ENCODE measurements around the gene METTL21C.
A peak's percentile ranks its signal among the peaks of the same experiment; 100 is the strongest.

Gene METTL21C

GRCh38 chr13:102657630-102658029 is 37.2 kb downstream of the METTL21C start:
- no peak for DNase-seq

DNA sequence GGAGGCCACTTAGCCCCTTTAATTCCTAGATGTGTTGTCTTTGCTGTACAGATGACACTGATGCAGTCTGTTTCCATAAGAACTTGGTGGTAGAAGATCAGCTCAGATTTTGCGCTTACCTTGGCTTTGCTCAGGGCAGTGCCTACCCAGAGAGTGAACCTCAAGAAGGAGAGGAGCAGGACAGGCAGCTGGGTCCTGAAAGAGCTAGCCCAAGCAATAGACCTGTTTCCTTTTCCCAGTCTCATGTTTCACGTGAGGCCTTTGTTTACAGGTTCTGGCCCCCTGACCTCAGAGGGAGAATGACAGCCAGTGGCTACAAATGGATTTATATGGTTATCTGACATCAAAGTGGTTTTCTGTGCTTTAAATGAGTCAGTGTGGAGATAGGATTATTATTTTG is 40.1 kb downstream of the METTL21C start:
- DNase-seq, result no peak

- peak; percentile 73 for DNase-seq
These were observed 43.0 kb downstream of the METTL21C start for GRCh38 chr13:102651892-102652291.

- peak; percentile 50 for DNase-seq
These were observed 43.5 kb downstream of the METTL21C start for GRCh38 chr13:102651392-102651791.

GRCh38 chr13:102650444-102650843 is 44.4 kb downstream of the METTL21C start:
- no peak for DNase-seq

GRCh38 chr13:102648046-102648445 is 46.8 kb downstream of the METTL21C start:
- no peak for DNase-seq

DNA sequence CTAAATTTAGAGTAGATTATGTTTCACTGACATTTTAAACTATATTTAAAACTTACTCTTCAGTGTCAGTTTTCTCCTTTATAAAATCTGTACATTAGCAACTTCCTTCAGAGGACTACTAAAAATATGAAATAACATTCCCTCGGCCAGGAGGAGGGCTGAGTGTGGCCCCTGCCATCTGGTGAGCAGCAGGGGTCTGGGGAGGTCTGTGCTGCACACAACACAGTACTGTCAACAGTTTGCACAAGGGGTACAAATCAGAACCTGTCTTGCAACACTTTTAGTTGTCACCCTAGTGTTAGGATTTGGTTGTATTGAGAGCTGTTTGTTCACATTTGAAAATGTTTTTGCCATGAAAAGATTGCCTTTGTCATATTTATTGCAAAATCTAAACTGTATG is 49.1 kb downstream of the METTL21C start:
- DNase-seq, result no peak

DNA sequence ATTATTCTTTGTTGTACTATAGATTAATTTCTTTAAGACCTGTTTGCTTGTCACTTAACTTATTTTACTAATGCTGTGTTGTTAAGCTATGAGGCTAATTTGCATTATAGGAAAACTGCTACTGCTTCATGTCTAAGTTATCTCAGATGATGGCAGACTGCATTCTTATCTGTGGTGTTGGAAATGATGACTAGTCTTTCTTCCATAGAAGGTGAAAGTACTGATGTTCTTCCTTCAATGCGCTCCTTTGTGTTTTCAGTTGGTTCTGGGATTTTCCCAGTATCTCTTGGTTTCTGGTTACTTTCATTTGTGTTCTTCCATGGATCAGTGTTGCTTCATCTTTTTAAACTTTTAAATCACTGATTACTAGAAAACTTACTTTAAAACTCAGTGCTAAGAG is 51.2 kb downstream of the METTL21C start:
- DNase-seq, result no peak

DNA sequence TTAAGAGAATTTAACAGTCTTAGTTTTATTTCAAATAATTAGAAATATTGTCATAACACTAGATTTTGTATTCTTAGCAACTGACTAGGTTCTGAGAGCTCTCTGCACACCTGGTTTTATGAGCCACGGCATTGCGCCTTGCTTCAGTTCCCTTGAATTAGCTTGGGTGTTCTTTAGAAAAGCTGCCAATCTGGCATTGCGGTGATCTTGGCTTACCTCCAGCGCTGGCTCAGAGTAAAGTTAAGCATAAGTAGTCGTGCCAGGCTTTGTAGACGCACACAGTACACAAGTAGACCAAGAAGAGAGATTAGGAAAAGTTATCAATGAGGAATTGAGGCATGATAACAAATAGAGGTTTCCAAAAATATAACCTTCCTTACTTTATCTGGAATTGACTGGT is 52.4 kb downstream of the METTL21C start:
- no peak for DNase-seq

DNA sequence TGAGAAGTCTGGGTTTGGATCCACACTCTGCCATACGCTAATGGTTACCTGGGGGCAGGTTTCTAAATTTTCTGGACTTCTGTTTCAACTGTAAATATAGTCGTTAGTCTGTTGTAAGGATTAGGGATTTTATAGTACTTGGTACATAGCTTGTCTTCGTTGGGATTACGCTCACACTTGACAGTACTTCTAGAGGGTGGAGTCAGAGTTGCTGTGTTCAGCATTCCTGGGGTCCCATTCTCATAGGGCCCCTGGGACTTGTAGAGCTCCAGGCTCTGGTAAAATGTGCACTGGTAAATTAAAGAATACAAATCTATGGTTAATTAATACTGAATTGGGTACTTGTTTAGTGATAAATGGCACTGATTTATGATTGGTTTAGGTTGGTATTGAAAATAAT is 52.8 kb downstream of the METTL21C start:
- DNase-seq, result no peak

DNA sequence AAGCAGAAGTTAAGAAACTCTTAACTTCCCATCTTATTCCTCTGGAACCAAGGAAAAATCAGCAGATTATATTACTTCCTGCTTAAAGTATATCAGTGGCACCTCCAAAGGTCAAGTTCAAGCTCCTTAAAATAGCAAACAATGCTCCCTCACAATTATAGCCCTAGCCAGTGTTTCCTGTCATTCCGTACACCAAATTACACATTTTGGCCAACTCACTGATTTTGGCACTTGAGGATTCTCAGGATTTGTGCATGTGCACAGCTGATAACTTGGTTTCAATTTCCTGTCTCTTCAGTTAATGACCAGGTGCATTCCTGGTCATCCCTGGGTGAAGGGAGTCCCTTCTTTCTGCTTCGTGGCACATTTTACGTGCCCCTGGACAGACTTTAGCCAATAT is 56.1 kb downstream of the METTL21C start:
- DNase-seq, result no peak

Measured in fibroblast of skin of right quadriceps (primary cell).